GM10266 (cell line): ENCODE measurements around the gene ZFAND3.

ENCODE experiments used
- DNase-seq: peaks from one replicate; pipeline ENCODE4 v3.0.0; 2012; ENCODE audit errors: extremely low spot score
- TF ChIP-seq, protein P1 (sequence below): IDR thresholded peaks from 2 replicates; pipeline ENCODE4 v1.5.1; 2012; ENCODE audit warnings: mild to moderate bottlenecking, low read depth; ENCODE audit not compliant: control insufficient read depth, insufficient read depth; ENCODE audit errors: missing control alignments

Gene ZFAND3

DNA sequence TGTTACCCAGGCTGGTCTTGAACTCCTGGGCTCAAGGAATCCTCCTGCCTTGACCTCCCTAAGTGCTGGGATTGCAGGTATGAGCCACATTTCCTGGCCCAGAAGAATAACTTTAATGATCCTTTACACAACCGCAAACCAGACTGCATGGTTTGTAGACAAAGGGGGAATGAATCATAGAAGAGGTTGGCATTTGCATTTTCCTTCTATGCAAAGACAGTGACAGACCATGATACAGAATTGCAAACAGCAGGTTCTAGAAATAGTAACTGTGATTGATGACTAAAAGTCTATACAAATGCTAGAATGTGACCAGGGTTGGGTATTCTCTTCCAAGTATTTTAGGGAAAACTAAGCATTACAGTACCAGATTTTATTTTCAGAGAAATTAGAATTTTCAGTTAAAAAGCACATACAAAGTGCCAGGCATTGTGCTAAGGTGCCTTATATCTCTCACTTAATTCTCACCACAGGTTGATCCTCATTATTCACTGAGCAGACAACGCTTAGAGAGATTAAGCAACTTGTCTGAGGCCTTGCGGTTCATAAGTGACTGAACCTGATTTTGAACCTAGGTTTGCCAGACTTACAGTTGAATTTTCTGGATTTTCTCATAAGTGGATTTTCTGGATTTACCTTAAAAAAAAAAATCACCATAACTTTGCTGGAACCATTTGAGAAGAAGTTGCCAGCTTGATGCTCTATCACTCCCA is 146.6 kb downstream of the ZFAND3 start:
- no peak for DNase-seq
- TF ChIP-seq, protein P1, sequence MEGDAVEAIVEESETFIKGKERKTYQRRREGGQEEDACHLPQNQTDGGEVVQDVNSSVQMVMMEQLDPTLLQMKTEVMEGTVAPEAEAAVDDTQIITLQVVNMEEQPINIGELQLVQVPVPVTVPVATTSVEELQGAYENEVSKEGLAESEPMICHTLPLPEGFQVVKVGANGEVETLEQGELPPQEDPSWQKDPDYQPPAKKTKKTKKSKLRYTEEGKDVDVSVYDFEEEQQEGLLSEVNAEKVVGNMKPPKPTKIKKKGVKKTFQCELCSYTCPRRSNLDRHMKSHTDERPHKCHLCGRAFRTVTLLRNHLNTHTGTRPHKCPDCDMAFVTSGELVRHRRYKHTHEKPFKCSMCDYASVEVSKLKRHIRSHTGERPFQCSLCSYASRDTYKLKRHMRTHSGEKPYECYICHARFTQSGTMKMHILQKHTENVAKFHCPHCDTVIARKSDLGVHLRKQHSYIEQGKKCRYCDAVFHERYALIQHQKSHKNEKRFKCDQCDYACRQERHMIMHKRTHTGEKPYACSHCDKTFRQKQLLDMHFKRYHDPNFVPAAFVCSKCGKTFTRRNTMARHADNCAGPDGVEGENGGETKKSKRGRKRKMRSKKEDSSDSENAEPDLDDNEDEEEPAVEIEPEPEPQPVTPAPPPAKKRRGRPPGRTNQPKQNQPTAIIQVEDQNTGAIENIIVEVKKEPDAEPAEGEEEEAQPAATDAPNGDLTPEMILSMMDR, result no peak

DNA sequence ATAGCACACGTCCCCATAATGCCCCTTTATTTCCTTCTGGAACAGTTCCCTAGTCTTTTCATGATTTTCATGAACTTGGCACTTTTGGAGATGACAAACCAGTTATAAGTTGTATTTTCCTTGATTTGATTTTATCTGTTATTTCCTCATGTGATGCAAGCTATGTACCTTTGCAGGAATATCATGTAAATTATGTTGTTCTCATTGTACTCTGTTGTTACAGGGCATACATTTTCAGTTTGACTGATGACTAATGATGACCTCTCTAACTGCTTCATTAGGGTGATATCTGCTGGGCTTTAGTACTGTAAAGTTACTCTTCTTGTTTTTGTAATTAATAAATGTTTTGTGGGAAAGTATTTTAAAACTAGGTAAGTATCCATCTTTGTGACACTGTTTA is 147.3 kb downstream of the ZFAND3 start:
- TF ChIP-seq, protein P1, result no peak
- DNase-seq, result no peak

DNA sequence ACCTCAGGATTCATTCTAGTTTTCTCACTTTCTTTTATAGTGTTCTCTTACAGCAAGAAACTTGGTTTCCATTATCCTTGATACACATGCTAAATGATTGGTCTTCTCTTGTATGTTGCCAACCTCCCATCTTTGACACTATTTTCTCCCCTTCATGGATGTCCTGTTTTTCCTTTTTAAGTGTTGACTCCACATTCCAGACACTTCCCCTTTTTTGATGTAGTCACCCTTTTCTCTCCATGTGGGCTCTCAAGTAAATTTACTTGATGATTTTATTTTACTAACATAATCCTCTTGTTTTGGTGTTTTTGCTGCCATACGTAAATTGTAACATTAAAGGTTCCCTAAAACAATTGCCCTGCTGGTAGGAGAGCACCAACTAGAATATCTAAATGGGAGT is 148.1 kb downstream of the ZFAND3 start:
- TF ChIP-seq, protein P1, result no peak
- no peak for DNase-seq

GRCh38 chr6:37971266-37971665 is 151.7 kb downstream of the ZFAND3 start:
- no peak for DNase-seq
- TF ChIP-seq, protein P1, result no peak

GRCh38 chr6:37971711-37972390 is 152.3 kb downstream of the ZFAND3 start:
- TF ChIP-seq, protein P1, result no peak
- DNase-seq, result no peak

DNA sequence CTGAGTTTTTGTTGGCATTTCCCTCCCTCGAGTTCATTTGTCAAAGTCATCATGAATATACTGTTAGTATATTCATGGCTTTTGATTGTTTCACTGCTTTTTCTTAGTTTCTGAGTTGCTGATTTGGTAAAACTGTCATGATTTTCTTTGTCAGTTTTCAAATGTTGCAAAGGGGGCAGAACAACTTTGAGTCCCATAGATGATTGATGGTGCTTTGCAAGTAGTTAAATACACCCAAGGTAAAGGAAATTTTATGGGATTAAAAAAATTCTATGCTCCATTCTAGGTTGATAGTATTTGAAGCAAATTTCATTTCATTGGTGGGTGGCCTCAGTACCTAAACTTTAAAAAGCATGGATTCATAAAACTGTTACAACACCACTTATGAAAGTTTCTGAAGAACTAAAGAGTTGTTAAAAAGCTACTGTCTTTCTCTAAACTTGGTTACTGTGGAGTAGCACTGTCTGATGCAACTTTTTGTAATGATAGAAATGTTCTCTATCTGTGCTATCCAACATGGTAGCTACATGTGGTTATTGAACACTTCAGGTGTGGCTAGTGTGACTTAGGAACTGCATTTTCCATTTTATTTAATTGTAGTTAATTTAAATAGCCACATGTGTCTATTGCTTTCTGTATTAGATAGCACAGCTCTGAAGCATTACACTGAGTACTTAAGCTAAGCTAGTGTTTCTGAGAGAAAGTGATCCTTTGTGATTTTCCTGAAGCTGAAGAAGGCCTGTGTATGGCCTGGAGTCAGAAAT is 153.6 kb downstream of the ZFAND3 start:
- TF ChIP-seq, protein P1, result no peak

More for the DNA sequence above, 153.6 kb downstream of the ZFAND3 start:
- no peak for DNase-seq
